Upper lobe of left lung (tissue), 4 donors: ENCODE data around the gene FSD1.

Source experiments
- POLR2A ChIP-seq, 4 donors: fragments of 450-650 bp; IDR thresholded peaks; one replicate each; pipeline ENCODE4 v1.5.1; 2016 to 2017; ENCODE audit warnings: antibody characterized with exemption in 4 of 4, mild to moderate bottlenecking in 2 of 4
- TF ChIP-seq, protein P1 (sequence below), 6 experiments: fragments of 450-650 bp in 4 of 6; fragments of 200-600 bp in 2 of 6; sonication (generic) in 2 of 6; IDR thresholded peaks; one replicate each; pipeline ENCODE4 v1.5.1; 2016 to 2019; ENCODE audit warnings: antibody characterized with exemption in 6 of 6

DNA sequence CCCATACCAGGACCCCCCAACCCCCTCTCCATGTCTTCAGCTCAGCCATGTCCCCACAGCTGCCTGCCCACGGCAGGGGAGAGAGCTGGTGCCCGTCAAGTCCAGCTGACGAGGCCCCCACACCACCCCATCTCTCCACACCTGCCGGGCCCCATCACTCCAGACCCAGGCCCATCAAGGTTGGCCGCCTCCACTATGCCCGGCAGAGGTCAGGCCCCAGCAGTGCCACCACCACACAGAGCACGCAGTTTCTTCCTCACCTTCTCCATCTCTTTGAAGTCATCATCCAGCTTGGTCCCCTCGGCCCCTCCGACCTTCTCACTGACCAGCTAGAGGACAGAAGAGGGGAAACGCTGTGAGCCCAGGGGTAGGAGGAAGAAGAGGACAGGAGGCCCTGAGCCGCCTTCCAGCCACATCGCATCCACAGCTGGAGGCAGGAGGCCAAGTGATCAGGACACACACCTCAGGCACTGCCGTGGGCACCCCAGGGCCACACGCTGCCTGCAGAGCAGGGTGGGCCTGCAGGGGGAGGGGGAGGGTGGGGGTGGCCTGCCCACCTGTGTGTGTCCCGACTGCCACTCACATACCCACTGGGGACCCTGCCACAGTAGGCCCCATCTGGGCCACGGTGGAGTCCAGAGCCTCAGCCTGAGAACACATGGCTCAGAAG, 62.4 kb downstream of the FSD1 start:
- TF ChIP-seq, protein P1, sequence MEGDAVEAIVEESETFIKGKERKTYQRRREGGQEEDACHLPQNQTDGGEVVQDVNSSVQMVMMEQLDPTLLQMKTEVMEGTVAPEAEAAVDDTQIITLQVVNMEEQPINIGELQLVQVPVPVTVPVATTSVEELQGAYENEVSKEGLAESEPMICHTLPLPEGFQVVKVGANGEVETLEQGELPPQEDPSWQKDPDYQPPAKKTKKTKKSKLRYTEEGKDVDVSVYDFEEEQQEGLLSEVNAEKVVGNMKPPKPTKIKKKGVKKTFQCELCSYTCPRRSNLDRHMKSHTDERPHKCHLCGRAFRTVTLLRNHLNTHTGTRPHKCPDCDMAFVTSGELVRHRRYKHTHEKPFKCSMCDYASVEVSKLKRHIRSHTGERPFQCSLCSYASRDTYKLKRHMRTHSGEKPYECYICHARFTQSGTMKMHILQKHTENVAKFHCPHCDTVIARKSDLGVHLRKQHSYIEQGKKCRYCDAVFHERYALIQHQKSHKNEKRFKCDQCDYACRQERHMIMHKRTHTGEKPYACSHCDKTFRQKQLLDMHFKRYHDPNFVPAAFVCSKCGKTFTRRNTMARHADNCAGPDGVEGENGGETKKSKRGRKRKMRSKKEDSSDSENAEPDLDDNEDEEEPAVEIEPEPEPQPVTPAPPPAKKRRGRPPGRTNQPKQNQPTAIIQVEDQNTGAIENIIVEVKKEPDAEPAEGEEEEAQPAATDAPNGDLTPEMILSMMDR (IDR thresholded peaks at IDR 0.05): no peak
- TF ChIP-seq POLR2A (IDR thresholded peaks at IDR 0.05): no peak
